ENCODE results near the gene RILPL1. TPM values are rescaled to one million over a fixed set of nuclear protein-coding genes. Genes with fewer than 3 reads are reported as not detected.

RILPL1 gene
- total RNA-seq, 6 experiments from 2014 or later: 3.2 to 7.5 (median 5.3) TPM

- H3K27me3 ChIP-seq: no peaks in the 10 kb centered on the region
Observed at GRCh38 chr12:123479442-123480180, 53.9 kb downstream of the RILPL1 start.

GRCh38 chr12:123478762-123479161 lies 54.8 kb downstream of the RILPL1 start:
- H3K27me3 ChIP-seq: no peaks in the 10 kb centered on the region
- no peak overlapping the region for H3K4me3 ChIP-seq
- no peak for DNase-seq
- ATAC-seq: no peak
- WGBS (ENCODE audit: insufficient coverage, low coverage, low lambda C conversion rate, missing lambda C conversion rate): 77% methylated on average over 10 of the region's 10 CpGs
- intact Hi-C loops (cut with DNase I): no loop called here
- TF ChIP-seq POLR2A (IDR thresholded peaks at IDR 0.05): no peak
- no peak for TF ChIP-seq CTCF (IDR thresholded peaks at IDR 0.05)
- no peaks in the 10 kb centered on the region for H3K36me3 ChIP-seq
- H3K9me3 ChIP-seq: no peaks in the 10 kb centered on the region
- no peak overlapping the region for H3K27ac ChIP-seq
- H3K4me1 ChIP-seq: no peaks in the 10 kb centered on the region

More at GRCh38 chr12:123479442-123480180, 53.9 kb downstream of the RILPL1 start:
- 66% methylated on average over 8 of the region's 14 CpGs for WGBS (ENCODE audit: insufficient coverage, low coverage, low lambda C conversion rate, missing lambda C conversion rate)
- Histone ChIP-seq H3K4me3 (no peak overlapping the region), H3K27ac (no peak overlapping the region), H3K4me1 (no peaks in the 10 kb centered on the region), H3K36me3 (no peaks in the 10 kb centered on the region), H3K9me3 (no peaks in the 10 kb centered on the region)
- ATAC-seq (peak in 2 of 4 donors; percentile 20 to 25), DNase-seq (no peak)
- intact Hi-C loops (cut with DNase I): no loop called here
- TF ChIP-seq CTCF (IDR thresholded peaks at IDR 0.05) (no peak), POLR2A (IDR thresholded peaks at IDR 0.05) (no peak)

GRCh38 chr12:123478069-123478468 lies 55.5 kb downstream of the RILPL1 start:
- no peaks in the 10 kb centered on the region for H3K9me3 ChIP-seq
- H3K36me3 ChIP-seq: no peaks in the 10 kb centered on the region
- no peak for DNase-seq
- no peaks in the 10 kb centered on the region for H3K27me3 ChIP-seq
- no peaks in the 10 kb centered on the region for H3K4me1 ChIP-seq
- 73% methylated on average over 4 of the region's 11 CpGs for WGBS (ENCODE audit: insufficient coverage, low coverage, low lambda C conversion rate, missing lambda C conversion rate)
- ATAC-seq: no peak
- TF ChIP-seq POLR2A (IDR thresholded peaks at IDR 0.05) (no peak), CTCF (IDR thresholded peaks at IDR 0.05) (no peak)
- H3K4me3 ChIP-seq: no peak overlapping the region
- intact Hi-C loops (cut with DNase I): no loop called here
- H3K27ac ChIP-seq: no peak overlapping the region

GRCh38 chr12:123475246-123475703 lies 58.2 kb downstream of the RILPL1 start:
- WGBS (ENCODE audit: insufficient coverage, low coverage, low lambda C conversion rate, missing lambda C conversion rate): 93% methylated on average over 14 of the region's 15 CpGs
- DNase-seq: peak in 1 of 3 donors; percentile 11

More at GRCh38 chr12:123475246-123475703, 58.2 kb downstream of the RILPL1 start:
- peaks cover 0 to 11% (median 0%) of the 10 kb centered on the region in 4 donors for H3K4me1 ChIP-seq
- H3K9me3 ChIP-seq: no peaks in the 10 kb centered on the region
- TF ChIP-seq POLR2A (IDR thresholded peaks at IDR 0.05) (no peak), CTCF (IDR thresholded peaks at IDR 0.05) (no peak)
- intact Hi-C loops (cut with DNase I): no loop called here
- H3K36me3 ChIP-seq: no peaks in the 10 kb centered on the region
- H3K27ac ChIP-seq: no peak overlapping the region
- H3K4me3 ChIP-seq: no peak overlapping the region
- H3K27me3 ChIP-seq: no peaks in the 10 kb centered on the region
- ATAC-seq: no peak

Data from right lobe of liver (tissue), 6 donors.